ENCODE results near the gene KRTAP4-6.

GRCh38 chr17:41178341-41178740, 38.0 kb upstream of the KRTAP4-6 start:
- no peak for TF ChIP-seq POLR2AphosphoS5 (IDR thresholded peaks at IDR 0.05)
- no peak for TF ChIP-seq CTCF (IDR thresholded peaks at IDR 0.05)
- no peak for TF ChIP-seq POLR2A (IDR thresholded peaks at IDR 0.05)
- no peak for TF ChIP-seq EP300 (IDR thresholded peaks at IDR 0.05)

Data from upper lobe of left lung (tissue), 4 donors.